ENCODE data around the gene UNKL. TPM values are rescaled to one million over a fixed set of nuclear protein-coding genes. Genes with fewer than 3 reads are reported as not detected.

UNKL gene
- total RNA-seq, 2 experiments from 2014 or later: 60.4 to 68.7 TPM

DNA sequence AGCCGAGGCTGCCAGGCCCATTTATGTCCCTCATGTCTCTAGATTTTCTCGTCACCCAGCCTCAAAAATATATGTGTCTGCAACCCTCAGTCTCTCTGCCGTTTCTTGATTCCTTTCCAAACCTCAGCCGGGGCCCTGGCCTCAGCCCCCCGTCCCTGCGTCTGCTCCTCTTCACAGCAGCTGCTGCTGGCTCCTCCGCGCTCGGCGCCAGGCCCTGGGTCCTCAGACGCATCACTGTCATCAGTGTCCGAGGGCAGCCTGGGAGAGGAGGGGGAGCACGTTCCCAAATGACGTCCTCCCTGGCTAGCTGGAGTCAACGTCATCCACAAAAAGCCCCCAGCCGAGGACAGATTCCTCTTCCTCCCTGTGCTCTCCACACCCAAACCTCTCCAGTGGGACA, 65.2 kb downstream of the UNKL start:
- no peaks in the 10 kb centered on the region for H3K36me3 Mint-ChIP-seq
- POLR2A ChIA-PET: interaction anchor here (0.9 kb wide), 1 partner anchor 14 kb away, joined by 3 read pairs; no protein-coding TSS in a partner anchor
- DNase-seq (no peak), ATAC-seq (ENCODE audit: low read depth) (no peak)
- no peak overlapping the region for H3K27ac Mint-ChIP-seq
- H3K4me3 Mint-ChIP-seq: no peak overlapping the region
- H3K27me3 Mint-ChIP-seq: no peaks in the 10 kb centered on the region
- peaks cover 21% of the 10 kb centered on the region for H3K4me1 Mint-ChIP-seq
- H3K9me3 Mint-ChIP-seq: no peaks in the 10 kb centered on the region

DNA sequence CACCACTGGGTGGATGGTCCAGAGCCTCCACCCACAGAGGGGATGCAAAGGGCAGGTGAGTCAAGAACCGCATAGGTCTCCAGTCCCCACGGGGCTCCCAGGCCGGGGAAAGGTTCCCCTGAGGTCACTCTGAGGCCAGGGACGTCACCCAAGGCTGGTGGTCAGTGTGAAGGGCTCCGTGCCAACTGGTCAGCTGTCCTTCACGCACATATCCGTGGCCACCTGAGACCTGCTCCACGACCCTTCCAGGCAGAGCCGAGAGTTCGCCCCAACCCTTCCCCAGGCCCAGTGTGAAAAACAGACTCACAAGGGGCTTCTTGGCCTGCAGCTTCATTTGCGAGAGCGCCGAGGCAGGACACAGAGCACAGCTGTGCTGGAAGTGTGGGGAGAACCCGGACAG, 65.6 kb downstream of the UNKL start:
- Mint-ChIP-seq H3K36me3 (no peaks in the 10 kb centered on the region), H3K27me3 (no peaks in the 10 kb centered on the region), H3K4me3 (no peak overlapping the region), H3K27ac (no peak overlapping the region), H3K4me1 (peaks cover 21% of the 10 kb centered on the region), H3K9me3 (no peaks in the 10 kb centered on the region)
- no peak for DNase-seq
- no peak for ATAC-seq (ENCODE audit: low read depth)
- POLR2A ChIA-PET: interaction anchor here (0.9 kb wide), 1 partner anchor 14 kb away, joined by 3 read pairs; no protein-coding TSS in a partner anchor

DNA sequence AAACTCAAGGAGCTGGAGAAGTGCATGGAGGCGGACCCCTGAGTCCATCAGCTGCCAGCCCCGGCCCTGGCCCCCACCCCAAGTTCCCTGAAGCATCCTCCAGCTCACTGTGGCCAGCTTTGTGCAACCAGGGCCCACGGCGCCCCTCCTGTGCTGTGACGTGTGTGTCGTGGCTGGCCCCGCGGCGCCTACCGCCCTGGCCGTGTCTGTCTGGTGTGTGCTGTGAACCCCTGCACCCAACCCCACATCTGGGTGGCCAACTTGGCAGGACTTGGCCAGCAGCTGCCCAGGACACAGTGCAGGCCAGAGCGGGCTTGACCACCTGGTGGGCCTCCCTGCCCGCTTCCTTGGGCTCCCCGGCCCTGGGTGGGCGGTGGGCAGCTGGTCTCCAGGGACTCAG, 66.1 kb downstream of the UNKL start:
- Mint-ChIP-seq H3K27ac (no peak overlapping the region), H3K4me3 (no peak overlapping the region), H3K36me3 (no peaks in the 10 kb centered on the region), H3K4me1 (peaks cover 18% of the 10 kb centered on the region), H3K9me3 (no peaks in the 10 kb centered on the region), H3K27me3 (no peaks in the 10 kb centered on the region)
- POLR2A ChIA-PET: interaction anchor here (0.9 kb wide), 1 partner anchor 13 kb away, joined by 3 read pairs; no protein-coding TSS in a partner anchor
- ATAC-seq (ENCODE audit: low read depth): no peak
- DNase-seq: no peak

DNA sequence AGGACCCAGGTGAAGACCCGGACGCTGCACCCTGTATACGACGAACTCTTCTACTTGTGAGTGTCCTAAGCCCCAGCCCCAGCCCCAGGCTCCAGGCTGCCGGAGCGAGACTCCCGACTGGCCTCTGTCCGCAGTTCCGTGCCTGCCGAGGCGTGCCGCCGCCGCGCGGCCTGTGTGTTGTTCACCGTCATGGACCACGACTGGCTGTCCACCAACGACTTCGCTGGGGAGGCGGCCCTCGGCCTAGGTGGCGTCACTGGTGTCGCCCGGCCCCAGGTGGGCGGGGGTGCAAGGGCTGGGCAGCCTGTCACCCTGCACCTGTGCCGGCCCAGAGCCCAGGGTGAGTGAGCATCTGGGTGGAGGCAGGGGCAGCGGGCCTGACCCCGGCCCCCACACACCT, 66.5 kb downstream of the UNKL start:
- DNase-seq: no peak
- no peak overlapping the region for H3K27ac Mint-ChIP-seq
- no peaks in the 10 kb centered on the region for H3K36me3 Mint-ChIP-seq
- no peak overlapping the region for H3K4me3 Mint-ChIP-seq
- no peaks in the 10 kb centered on the region for H3K9me3 Mint-ChIP-seq
- POLR2A ChIA-PET: no interaction called here
- H3K4me1 Mint-ChIP-seq: peaks cover 19% of the 10 kb centered on the region
- H3K27me3 Mint-ChIP-seq: no peaks in the 10 kb centered on the region
- ATAC-seq (ENCODE audit: low read depth): no peak

DNA sequence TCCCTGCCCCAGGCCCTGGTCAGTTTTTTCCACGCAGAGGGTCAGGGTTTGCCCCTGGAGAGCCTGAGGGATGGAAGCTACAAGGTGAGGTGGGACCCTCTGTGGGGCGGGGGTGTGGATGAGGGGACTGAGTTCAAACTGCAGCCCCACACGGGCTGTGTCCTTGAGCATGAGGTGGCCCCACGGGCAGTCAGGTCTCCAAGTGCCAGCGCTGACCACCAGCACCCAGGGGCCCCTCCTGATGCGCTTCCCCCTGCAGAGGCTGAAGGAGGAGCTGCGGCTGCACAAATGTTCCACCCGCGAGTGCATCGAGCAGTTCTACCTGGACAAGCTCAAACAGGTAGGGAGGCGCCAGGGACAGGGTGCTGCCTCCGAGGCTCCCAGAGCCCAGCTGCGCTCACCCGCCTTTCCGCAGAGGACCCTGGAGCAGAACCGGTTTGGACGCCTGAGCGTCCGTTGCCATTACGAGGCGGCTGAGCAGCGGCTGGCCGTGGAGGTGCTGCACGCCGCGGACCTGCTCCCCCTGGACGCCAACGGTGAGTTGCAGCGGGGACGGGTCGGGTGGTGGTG, 67.1 kb downstream of the UNKL start:
- DNase-seq (no peak), ATAC-seq (ENCODE audit: low read depth) (no peak)
- Mint-ChIP-seq H3K9me3 (no peaks in the 10 kb centered on the region), H3K27me3 (no peaks in the 10 kb centered on the region), H3K4me3 (no peak overlapping the region), H3K36me3 (no peaks in the 10 kb centered on the region), H3K4me1 (peaks cover 17% of the 10 kb centered on the region), H3K27ac (no peak overlapping the region)
- POLR2A ChIA-PET: no interaction called here

DNA sequence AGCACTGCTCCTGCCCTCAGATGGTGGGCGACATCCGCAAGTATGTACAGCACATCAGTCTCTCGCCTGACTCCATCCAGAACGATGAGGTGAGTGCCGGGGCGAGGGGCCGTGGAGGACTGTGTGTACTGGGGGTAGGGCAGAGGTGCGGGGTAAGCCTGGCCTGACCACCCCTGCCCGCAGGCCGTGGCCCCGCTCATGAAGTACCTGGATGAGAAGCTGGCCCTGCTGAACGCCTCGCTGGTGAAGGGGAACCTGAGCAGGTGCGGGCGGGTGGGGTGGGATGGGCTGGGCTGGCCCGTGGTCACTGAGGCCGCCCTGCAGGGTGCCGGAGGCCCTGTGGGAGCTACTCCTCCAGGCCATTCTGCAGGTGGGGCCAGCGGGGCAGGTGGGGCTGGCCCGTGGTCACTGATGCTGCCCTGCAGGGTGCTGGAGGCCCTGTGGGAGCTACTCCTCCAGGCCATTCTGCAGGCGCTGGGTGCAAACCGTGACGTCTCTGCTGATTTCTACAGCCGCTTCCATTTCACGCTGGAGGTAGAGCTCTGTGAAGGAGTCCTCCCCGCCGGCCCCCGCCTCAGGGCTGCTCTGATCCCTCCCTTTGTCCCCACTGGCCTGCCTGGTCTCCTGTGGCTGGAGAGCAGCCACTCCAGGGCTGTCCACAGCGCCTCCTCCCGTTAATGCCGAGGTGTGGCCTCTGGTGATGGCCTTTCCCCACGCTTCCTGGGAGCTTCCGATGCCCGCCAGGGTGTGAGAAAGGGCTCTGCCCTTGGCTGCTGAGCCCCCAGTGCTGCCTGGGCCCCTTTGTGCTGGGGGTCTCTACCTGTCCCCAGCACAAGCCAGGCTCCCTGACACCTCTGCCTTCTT, 67.8 kb downstream of the UNKL start:
- Mint-ChIP-seq H3K27ac (no peak overlapping the region), H3K4me1 (peaks cover 16% of the 10 kb centered on the region), H3K27me3 (no peaks in the 10 kb centered on the region), H3K9me3 (no peaks in the 10 kb centered on the region), H3K4me3 (no peak overlapping the region), H3K36me3 (no peaks in the 10 kb centered on the region)
- DNase-seq (no peak), ATAC-seq (ENCODE audit: low read depth) (no peak)
- POLR2A ChIA-PET: interaction anchor here (0.5 kb wide), 1 partner anchor 22 kb away, joined by 4 read pairs; no protein-coding TSS in a partner anchor

DNA sequence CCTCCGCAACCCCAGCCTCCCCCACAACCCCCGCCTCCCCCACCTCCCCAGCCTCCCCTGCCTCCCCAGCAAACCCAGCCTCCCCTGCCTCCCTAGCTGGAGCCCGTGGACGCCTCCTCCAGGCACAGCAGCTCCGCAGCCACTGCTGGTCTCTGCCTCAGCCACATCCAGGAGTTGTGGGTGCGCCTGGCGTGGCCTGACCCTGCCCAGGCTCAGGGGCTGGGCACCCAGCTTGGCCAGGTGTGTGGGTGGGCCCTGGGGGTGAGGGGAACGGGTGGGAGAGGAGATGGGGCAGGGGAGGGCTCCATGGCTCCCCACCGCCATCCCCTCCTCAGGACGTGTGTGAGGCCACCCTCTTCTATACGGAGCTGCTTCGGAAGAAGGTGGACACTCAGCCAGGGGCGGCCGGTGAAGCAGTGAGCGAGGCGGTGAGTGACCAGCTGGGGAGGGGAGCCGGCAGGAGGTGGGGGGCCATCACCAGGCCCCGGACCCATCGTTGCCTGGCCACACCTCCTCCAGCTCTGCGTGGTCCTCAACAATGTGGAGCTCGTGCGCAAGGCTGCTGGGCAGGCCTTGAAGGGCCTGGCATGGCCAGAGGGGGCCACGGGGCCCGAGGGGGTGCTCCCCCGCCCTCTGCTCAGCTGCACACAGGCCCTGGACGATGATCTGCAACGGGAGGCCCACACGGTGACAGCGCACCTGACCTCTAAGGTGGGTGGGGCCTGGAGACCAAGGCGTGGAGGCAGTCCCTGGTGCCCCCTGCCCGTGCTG, 68.7 kb downstream of the UNKL start:
- DNase-seq: no peak

DNA sequence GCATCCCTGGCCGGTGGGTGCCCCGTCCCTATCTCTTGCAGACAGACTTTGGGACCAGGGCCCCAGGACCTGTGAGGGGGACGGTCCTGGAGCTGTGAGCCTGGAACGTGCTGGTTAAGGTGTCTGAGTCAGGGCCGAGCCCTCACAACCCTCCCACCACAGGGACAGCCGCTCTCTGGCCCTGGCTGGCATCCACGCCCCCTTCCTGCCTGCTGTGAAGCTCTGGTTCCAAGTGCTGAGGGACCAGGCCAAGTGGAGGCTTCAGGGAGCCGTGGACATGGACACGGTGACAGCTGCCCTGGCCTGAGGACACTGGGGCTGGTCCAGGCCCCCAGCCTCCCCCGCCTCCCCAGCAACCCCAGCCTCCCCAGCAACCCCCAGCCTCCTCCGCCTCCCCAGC, 69.4 kb downstream of the UNKL start:
- POLR2A ChIA-PET: no interaction called here
- ATAC-seq (ENCODE audit: low read depth) (no peak), DNase-seq (no peak)
- Mint-ChIP-seq H3K27ac (no peak overlapping the region), H3K27me3 (no peaks in the 10 kb centered on the region), H3K9me3 (no peaks in the 10 kb centered on the region), H3K4me1 (peaks cover 10% of the 10 kb centered on the region), H3K36me3 (no peaks in the 10 kb centered on the region), H3K4me3 (no peak overlapping the region)

More for the DNA sequence above, 68.7 kb downstream of the UNKL start:
- H3K9me3 Mint-ChIP-seq: no peaks in the 10 kb centered on the region
- POLR2A ChIA-PET: no interaction called here
- H3K27ac Mint-ChIP-seq: no peak overlapping the region
- H3K4me1 Mint-ChIP-seq: peaks cover 16% of the 10 kb centered on the region
- no peaks in the 10 kb centered on the region for H3K27me3 Mint-ChIP-seq
- no peak for ATAC-seq (ENCODE audit: low read depth)
- H3K4me3 Mint-ChIP-seq: no peak overlapping the region
- H3K36me3 Mint-ChIP-seq: no peaks in the 10 kb centered on the region

DNA sequence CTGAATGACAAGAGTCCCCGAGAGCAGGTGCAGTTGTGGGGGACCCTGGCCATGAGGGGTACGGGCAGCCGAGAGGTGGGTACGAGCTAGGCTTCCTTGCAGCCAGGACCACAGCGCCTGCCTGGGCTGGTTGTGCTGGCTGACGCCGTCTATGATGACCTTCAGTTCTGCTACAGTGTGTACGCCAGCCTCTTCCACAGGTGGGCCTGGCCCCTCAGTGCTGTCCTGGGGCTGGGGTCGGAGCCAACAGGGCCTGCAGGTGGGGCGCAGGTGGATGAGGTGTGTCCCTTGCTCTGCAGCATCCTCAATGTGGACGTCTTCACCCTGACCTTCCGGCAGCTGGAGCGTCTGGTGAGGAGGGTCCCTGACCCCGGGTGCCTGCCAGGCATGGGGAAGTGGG, 70.0 kb downstream of the UNKL start:
- H3K27ac Mint-ChIP-seq: no peak overlapping the region
- peaks cover 9% of the 10 kb centered on the region for H3K4me1 Mint-ChIP-seq
- DNase-seq (no peak), ATAC-seq (ENCODE audit: low read depth) (no peak)
- POLR2A ChIA-PET: interaction anchor here (1.2 kb wide), 1 partner anchor 76 kb away, joined by 3 read pairs; the partner anchor contains the start of gene UQCC4
- H3K36me3 Mint-ChIP-seq: no peaks in the 10 kb centered on the region
- no peaks in the 10 kb centered on the region for H3K27me3 Mint-ChIP-seq
- no peak overlapping the region for H3K4me3 Mint-ChIP-seq
- H3K9me3 Mint-ChIP-seq: no peaks in the 10 kb centered on the region

DNA sequence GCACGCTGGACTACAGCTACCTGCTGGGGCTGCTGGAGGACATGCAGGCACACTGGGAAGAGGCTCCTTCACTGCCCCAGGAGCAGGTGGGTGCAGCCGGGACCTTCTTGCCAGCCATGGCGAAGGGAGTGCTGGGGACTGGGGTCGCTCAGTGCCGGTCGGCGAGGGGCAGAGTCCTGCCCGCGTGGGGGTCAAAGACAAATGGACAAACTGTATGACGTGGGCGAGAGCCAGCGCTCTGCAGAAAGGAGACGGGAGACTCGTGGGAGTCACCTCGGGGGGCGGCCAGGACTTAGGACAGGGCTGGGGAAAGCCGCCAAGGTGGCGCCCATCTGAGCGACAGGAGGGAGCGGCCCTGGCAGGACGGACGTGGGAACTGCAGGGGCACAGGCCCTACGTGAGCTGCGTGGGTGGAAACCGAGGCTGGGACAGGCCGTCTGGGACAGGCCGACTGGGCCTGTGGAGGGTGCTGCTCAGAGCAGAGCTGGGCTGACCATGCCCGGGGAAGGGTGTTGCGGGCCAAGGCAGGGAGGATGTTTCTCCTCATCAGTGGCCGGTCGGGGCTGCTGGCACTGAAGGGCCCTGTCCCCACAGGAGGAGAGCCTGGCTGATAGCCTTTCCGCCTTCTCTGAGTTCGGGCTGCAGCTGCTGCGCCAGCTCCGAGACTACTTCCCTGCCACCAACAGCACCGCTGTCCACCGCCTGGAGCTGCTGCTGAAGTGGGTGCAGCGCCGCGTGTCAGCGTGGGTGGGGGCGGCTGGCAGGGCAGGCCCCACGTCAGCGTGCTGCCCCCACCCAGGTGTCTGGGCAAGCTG, 70.9 kb downstream of the UNKL start:
- H3K4me3 Mint-ChIP-seq: peak overlapping the region; percentile 74
- H3K9me3 Mint-ChIP-seq: no peaks in the 10 kb centered on the region
- peak overlapping the region; percentile 58 for H3K27ac Mint-ChIP-seq
- POLR2A ChIA-PET: interaction anchor here (0.8 to 1.6 kb wide), 5 partner anchors 7 to 77 kb away, joined by 3 to 7 read pairs (median 4); partner anchors contain the start of genes UBE2I and UQCC4
- ATAC-seq (ENCODE audit: low read depth) (no peak), DNase-seq (no peak)
- H3K4me1 Mint-ChIP-seq: peaks cover 9% of the 10 kb centered on the region
- H3K36me3 Mint-ChIP-seq: no peaks in the 10 kb centered on the region
- H3K27me3 Mint-ChIP-seq: no peaks in the 10 kb centered on the region

DNA sequence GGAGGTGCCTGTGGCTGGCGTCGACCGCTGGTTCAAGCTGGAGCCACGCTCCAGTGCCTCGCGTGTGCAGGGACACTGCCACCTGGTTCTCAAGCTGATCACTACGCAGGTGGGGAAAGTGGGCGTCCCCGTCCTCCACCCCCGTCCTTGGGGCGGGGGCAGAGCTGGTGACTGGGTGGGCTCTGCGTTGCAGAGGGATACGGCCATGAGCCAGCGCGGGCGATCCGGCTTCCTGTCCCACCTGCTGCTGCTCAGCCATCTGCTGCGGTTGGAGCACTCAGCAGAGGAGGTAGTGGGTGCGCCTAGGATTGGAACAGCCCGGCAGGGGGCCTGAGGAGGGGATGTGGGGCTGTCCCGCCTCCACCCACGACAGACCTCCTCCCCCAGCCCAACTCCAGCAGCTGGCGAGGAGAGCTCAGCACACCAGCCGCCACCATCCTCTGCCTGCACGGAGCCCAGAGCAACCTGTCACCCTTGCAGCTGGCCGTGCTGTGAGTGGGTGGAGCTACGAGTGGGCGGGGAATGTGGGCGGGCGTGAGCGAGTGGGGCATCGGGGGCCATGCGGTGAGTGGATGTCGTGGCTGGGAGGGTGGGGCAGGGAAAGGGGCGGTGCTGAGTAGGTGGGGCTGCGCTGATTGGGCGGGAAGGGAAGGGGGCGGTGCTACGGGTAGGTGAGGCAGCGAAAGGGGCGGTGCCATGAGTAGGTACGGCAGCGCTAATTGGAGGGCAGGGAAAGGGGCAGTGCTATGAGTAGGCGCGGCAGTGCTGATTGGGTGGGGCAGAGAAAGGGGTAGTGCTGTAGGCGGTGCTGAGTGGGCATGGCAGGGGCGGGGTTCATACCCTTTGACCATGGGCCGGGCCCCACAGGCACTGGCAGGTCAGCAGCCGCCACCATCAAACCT, 71.7 kb downstream of the UNKL start:
- POLR2A ChIA-PET: interaction anchor here (0.6 to 1.6 kb wide), 9 partner anchors 8 to 536 kb away, joined by 3 to 8 read pairs (median 4); partner anchors contain the start of genes UBE2I and UQCC4
- peak; percentile 96 for DNase-seq
- Mint-ChIP-seq H3K4me1 (peaks cover 9% of the 10 kb centered on the region), H3K27ac (peak overlapping the region; percentile 63), H3K4me3 (peak overlapping the region; percentile 74), H3K27me3 (no peaks in the 10 kb centered on the region), H3K9me3 (no peaks in the 10 kb centered on the region), H3K36me3 (no peaks in the 10 kb centered on the region)
- peak; percentile 90 for ATAC-seq (ENCODE audit: low read depth)

Measured in activated naive CD8-positive, alpha-beta T cell treated with anti-CD3 and anti-CD28 coated beads, Interleukin-2, amount 10 ng/mL, durations not matched to agents 7 days and 5 days (primary cell).